H1 (cell line): ENCODE data around the gene CXCL17. TPM values are rescaled to one million over a fixed set of nuclear protein-coding genes. Genes with fewer than 3 reads are reported as not detected.

Experiments used
- ASH2L ChIP-seq: fragments of 200-600, 300-600 bp; sonication (generic); IDR thresholded peaks from one replicate; pipeline ENCODE4 v1.7.1; 2017; ENCODE audit warnings: low read length
- CBX8 ChIP-seq: fragments of 300-800, 300-1000 bp; sonication (generic); IDR thresholded peaks from 2 replicates; pipeline ENCODE4 v1.7.1; 2016; ENCODE audit warnings: low read depth, low read length, borderline replicate concordance
- PHF8 ChIP-seq: fragments of 200-600 bp; sonication (generic); conservative IDR thresholded peaks from 2 replicates; pipeline ENCODE4 v1.7.1; 2012; ENCODE audit warnings: low read depth, mild to moderate bottlenecking, inconsistent platforms, low read length, moderate library complexity
- RAD21 ChIP-seq, 2 experiments: IDR thresholded peaks in 1 of 2; conservative IDR thresholded peaks in 1 of 2; 2 replicates each; pipeline ENCODE4 v1.6.1; 2011; ENCODE audit warnings: low read depth in 2 of 2, low read length in 2 of 2, improper control_type of control experiment in 1 of 2, inconsistent platforms in 1 of 2, mild to moderate bottlenecking in 1 of 2, moderate library complexity in 1 of 2
- RBBP5 ChIP-seq: IDR thresholded peaks from 2 replicates; pipeline ENCODE4 v1.7.1; 2012; ENCODE audit warnings: low read depth, mild to moderate bottlenecking, inconsistent platforms, low read length, moderate library complexity, borderline replicate concordance
- SIRT6 ChIP-seq: IDR thresholded peaks from one replicate; pipeline ENCODE4 v1.7.1; 2012; ENCODE audit warnings: low read length, inconsistent platforms
- SP2 ChIP-seq: IDR thresholded peaks from 2 replicates; pipeline ENCODE4 v1.6.1; 2012; ENCODE audit warnings: mild to moderate bottlenecking, low read length, inconsistent platforms
- SRF ChIP-seq: IDR thresholded peaks from 2 replicates; pipeline ENCODE4 v1.6.1; 2011; ENCODE audit warnings: mild to moderate bottlenecking, low read depth, low read length, moderate library complexity
- TAF7 ChIP-seq: optimal IDR thresholded peaks from 2 replicates; pipeline ENCODE3; 2011; ENCODE audit warnings: low read depth, mild to moderate bottlenecking, inconsistent platforms, low read length, moderate library complexity, borderline replicate concordance
- polyA plus RNA-seq, 7 experiments: library from polyadenylated mRNA; depleted of rRNA in 3 of 7; stranded (reverse) in 5 of 7; unstranded in 2 of 7; fragments of >200 nt in 5 of 7; fragments of 200-250 nt in 2 of 7; gene quantifications; 1 replicate in 5 of 7; 2 replicates in 1 of 7; 4 replicates in 1 of 7; pipeline versions ENCODE4 v1.2.1 to v1.2.3, GENCODE V29; 2011 to 2013; ENCODE audit warnings: missing spikeins in 2 of 7, mixed read lengths in 2 of 7
- total RNA-seq: library from RNA; stranded (reverse); fragmentation: NEBNext Ultra II Directional; extraction: Animal tissue kit (Norgen Biotek cat#: 25700); gene quantifications from 2 replicates; pipeline ENCODE4 v1.2.1, GENCODE V29; 2021
- TF ChIP-seq, protein P1 (sequence below): fragments of 300-600 bp; sonication (generic); IDR thresholded peaks from 2 replicates; pipeline ENCODE4 v1.7.1; 2012; ENCODE audit warnings: low read length, moderate library complexity, mild to moderate bottlenecking, inconsistent platforms; ENCODE audit not compliant: insufficient replicate concordance

CXCL17 gene
- total and polyA plus RNA-seq, 2 of the 8 experiments (the other 6 are each of a cell fraction or from before 2014, with no cell fraction given), result not detected

DNA sequence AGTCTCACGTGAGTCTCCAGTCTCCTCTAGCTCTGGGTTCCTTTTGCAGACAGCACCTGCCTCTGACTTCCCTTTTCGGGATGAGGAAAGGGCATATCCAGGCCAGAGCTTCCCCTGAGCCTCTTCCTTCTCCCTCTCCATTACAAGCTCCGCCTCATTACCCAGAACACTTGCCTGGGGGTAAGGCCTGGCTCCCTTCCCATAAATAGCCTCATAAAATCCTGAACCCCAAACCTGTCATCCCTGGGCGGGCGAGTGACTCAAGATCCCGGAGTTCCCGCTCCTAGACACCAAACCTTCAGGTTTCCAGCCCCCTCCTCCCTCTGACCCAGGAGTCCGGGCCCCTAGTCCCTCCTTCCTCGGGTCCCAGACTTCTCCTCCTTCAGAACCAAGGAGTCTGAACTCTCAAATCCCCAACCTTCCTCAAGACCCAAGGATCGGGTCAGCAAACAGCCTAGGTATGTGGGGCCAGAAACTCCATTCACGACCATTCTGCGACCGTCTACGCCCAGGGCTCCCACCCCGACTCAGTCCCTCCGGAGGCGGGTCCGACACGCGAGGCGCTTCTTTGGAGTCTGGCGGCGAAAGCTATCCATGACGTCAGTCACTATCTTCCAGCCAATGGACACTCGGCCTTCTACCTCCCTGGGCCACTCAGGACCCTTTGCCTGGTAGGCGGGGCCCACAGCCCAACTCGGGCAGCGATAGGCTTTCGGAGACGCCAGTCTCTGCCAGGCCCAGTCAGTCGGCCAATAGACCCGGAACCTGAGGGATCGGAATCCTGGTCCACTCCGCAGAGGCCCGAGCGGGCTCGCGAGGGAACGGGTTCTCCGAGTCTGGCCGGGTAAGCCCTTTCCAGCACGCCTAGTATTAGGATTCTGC lies 46.1 kb downstream of the CXCL17 start (continued):
- TF ChIP-seq, protein P1, sequence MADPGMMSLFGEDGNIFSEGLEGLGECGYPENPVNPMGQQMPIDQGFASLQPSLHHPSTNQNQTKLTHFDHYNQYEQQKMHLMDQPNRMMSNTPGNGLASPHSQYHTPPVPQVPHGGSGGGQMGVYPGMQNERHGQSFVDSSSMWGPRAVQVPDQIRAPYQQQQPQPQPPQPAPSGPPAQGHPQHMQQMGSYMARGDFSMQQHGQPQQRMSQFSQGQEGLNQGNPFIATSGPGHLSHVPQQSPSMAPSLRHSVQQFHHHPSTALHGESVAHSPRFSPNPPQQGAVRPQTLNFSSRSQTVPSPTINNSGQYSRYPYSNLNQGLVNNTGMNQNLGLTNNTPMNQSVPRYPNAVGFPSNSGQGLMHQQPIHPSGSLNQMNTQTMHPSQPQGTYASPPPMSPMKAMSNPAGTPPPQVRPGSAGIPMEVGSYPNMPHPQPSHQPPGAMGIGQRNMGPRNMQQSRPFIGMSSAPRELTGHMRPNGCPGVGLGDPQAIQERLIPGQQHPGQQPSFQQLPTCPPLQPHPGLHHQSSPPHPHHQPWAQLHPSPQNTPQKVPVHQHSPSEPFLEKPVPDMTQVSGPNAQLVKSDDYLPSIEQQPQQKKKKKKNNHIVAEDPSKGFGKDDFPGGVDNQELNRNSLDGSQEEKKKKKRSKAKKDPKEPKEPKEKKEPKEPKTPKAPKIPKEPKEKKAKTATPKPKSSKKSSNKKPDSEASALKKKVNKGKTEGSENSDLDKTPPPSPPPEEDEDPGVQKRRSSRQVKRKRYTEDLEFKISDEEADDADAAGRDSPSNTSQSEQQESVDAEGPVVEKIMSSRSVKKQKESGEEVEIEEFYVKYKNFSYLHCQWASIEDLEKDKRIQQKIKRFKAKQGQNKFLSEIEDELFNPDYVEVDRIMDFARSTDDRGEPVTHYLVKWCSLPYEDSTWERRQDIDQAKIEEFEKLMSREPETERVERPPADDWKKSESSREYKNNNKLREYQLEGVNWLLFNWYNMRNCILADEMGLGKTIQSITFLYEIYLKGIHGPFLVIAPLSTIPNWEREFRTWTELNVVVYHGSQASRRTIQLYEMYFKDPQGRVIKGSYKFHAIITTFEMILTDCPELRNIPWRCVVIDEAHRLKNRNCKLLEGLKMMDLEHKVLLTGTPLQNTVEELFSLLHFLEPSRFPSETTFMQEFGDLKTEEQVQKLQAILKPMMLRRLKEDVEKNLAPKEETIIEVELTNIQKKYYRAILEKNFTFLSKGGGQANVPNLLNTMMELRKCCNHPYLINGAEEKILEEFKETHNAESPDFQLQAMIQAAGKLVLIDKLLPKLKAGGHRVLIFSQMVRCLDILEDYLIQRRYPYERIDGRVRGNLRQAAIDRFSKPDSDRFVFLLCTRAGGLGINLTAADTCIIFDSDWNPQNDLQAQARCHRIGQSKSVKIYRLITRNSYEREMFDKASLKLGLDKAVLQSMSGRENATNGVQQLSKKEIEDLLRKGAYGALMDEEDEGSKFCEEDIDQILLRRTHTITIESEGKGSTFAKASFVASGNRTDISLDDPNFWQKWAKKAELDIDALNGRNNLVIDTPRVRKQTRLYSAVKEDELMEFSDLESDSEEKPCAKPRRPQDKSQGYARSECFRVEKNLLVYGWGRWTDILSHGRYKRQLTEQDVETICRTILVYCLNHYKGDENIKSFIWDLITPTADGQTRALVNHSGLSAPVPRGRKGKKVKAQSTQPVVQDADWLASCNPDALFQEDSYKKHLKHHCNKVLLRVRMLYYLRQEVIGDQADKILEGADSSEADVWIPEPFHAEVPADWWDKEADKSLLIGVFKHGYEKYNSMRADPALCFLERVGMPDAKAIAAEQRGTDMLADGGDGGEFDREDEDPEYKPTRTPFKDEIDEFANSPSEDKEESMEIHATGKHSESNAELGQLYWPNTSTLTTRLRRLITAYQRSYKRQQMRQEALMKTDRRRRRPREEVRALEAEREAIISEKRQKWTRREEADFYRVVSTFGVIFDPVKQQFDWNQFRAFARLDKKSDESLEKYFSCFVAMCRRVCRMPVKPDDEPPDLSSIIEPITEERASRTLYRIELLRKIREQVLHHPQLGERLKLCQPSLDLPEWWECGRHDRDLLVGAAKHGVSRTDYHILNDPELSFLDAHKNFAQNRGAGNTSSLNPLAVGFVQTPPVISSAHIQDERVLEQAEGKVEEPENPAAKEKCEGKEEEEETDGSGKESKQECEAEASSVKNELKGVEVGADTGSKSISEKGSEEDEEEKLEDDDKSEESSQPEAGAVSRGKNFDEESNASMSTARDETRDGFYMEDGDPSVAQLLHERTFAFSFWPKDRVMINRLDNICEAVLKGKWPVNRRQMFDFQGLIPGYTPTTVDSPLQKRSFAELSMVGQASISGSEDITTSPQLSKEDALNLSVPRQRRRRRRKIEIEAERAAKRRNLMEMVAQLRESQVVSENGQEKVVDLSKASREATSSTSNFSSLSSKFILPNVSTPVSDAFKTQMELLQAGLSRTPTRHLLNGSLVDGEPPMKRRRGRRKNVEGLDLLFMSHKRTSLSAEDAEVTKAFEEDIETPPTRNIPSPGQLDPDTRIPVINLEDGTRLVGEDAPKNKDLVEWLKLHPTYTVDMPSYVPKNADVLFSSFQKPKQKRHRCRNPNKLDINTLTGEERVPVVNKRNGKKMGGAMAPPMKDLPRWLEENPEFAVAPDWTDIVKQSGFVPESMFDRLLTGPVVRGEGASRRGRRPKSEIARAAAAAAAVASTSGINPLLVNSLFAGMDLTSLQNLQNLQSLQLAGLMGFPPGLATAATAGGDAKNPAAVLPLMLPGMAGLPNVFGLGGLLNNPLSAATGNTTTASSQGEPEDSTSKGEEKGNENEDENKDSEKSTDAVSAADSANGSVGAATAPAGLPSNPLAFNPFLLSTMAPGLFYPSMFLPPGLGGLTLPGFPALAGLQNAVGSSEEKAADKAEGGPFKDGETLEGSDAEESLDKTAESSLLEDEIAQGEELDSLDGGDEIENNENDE, result no peak
- TF ChIP-seq SP2, result peak; percentile 81
- no peak for TF ChIP-seq RBBP5
- TF ChIP-seq SRF, result no peak
- TF ChIP-seq SIRT6, result no peak
- TF ChIP-seq PHF8, result peak; percentile 85
- no peak for TF ChIP-seq CBX8
- TF ChIP-seq ASH2L, result peak; percentile 54
- no peak for TF ChIP-seq TAF7
- TF ChIP-seq RAD21 (IDR thresholded peaks at IDR 0.05 in 1 of 2, conservative IDR thresholded peaks at IDR 0.05 in 1 of 2; ENCODE audit: low read depth in 2 of 2, low read length in 2 of 2), result no peak; a peak in 1 of 4 replicates
